Measurements from ENCODE around the gene KDM3B. TPM values are rescaled to one million over a fixed set of nuclear protein-coding genes. Genes with fewer than 3 reads are reported as not detected.

KDM3B gene, protein sequence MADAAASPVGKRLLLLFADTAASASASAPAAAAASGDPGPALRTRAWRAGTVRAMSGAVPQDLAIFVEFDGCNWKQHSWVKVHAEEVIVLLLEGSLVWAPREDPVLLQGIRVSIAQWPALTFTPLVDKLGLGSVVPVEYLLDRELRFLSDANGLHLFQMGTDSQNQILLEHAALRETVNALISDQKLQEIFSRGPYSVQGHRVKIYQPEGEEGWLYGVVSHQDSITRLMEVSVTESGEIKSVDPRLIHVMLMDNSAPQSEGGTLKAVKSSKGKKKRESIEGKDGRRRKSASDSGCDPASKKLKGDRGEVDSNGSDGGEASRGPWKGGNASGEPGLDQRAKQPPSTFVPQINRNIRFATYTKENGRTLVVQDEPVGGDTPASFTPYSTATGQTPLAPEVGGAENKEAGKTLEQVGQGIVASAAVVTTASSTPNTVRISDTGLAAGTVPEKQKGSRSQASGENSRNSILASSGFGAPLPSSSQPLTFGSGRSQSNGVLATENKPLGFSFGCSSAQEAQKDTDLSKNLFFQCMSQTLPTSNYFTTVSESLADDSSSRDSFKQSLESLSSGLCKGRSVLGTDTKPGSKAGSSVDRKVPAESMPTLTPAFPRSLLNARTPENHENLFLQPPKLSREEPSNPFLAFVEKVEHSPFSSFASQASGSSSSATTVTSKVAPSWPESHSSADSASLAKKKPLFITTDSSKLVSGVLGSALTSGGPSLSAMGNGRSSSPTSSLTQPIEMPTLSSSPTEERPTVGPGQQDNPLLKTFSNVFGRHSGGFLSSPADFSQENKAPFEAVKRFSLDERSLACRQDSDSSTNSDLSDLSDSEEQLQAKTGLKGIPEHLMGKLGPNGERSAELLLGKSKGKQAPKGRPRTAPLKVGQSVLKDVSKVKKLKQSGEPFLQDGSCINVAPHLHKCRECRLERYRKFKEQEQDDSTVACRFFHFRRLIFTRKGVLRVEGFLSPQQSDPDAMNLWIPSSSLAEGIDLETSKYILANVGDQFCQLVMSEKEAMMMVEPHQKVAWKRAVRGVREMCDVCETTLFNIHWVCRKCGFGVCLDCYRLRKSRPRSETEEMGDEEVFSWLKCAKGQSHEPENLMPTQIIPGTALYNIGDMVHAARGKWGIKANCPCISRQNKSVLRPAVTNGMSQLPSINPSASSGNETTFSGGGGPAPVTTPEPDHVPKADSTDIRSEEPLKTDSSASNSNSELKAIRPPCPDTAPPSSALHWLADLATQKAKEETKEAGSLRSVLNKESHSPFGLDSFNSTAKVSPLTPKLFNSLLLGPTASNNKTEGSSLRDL (N-terminal part only)
- total RNA-seq, result 39.6 and 45.8 TPM in 2 replicates

DNA sequence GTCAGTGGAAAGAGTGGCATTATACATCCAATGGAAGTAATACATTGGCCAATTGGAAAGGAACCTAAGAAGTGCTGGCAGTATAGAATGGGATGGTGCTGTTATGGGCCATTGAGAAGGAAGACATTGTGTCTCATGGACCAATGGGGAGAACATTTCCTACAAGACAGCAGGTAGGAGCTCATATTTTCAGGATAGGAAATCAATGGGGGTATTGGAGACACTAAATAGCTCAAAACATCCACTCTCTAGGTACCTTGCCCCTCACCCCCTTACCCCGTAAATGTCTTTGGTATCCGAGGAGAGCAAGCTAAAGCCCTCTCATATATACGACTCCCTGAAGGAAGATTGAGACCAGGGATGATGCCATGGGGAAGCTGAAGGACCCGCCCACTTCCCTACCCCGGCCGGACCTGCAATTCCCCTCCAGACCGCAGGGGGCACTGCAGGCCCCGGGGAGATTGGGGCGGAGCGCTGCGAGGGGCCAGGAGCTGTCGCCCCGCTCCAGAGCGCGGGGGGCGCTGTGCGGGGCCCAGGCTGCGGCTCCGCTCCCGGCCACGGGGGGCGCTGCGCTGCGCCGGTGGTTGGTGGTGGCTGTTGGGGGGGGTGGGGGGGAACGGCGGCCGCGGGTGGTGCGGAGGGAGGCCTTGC is at the start of gene KDM3B:
KDM3B (plus strand) TSS at position 615 of the 651 bp plus-strand sequence. CDS start 111 bp downstream, outside the sequence.

GRCh38 chr5:138331449-138332368 is 20.8 kb upstream of the KDM3B start, which contains the start of gene CDC25C:
Gene CDC25C, minus strand, starts transcription at chr5:138331804. Its CDS starts 624 bp downstream, at chr5:138331180.

GRCh38 chr5:138337685-138338410 is 14.6 kb upstream of the KDM3B start, which contains the start of gene FAM53C:
Gene FAM53C, plus strand, starts transcription at chr5:138338266. Its CDS starts 3,070 bp downstream, at chr5:138341336.

DNA sequence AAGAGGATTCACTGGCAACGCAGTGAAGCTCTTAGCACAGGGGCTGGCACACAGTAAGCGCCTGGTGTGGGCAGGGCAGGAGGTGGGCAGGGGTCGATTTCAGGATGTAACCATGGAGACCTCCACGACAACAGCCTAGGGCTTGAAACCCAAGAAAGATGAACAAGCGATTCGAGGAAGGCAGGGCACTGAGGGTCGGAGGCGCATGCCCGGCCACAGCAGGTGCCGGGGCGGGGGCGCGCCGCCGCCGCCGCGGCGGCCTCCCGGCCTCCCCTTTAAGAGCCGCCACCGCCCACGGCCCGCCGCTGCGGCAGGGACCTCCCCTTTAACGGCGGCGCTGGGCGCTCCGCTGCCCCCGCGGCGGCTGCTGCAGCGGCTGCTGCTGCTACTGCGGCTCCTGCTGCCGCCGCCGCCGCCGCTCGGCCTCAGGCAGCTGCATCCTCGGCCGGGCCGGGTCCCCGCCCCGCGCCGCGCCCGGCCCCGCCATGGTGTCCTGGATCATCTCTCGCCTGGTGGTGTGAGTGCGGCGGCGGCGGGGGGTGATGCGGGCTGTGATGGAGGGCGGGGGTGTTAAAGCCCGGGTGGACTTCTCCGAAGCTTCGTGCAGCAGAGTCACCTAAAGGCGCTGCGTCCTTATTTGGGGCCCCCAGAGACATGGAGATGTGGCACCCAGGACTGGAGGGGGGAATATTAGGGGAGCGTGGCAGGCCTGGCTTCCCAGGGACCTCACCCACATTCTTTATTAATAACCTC is 86.4 kb downstream of the KDM3B start, which contains the start of gene REEP2:
REEP2 (plus strand) TSS at position 334 of the 753 bp plus-strand sequence; CDS start at position 486, 152 bp downstream.

GRCh38 chr5:138465261-138466124 is 113.0 kb downstream of the KDM3B start, which contains the start of gene EGR1:
Gene EGR1, plus strand, starts transcription at chr5:138465479. Its CDS starts 283 bp downstream, at chr5:138465762.

Other genes starting within 250 kb of the KDM3B start
- 4.8 and 5.0 TPM in 2 replicates for gene NME5, start 213.3 kb upstream of the KDM3B start, total RNA-seq
- 38.8 and 46.0 TPM in 2 replicates for gene BRD8, start 174.1 kb upstream of the KDM3B start, total RNA-seq
- 59.3 and 69.1 TPM in 2 replicates for gene KIF20A, start 173.6 kb upstream of the KDM3B start, total RNA-seq
- gene CDC23, start 139.4 kb upstream of the KDM3B start, total RNA-seq, result 18.9 and 21.1 TPM in 2 replicates
- not detected in 2 replicates for gene GFRA3, start 78.1 kb upstream of the KDM3B start, total RNA-seq
- 3.0 and 4.9 TPM in 2 replicates for gene CDC25C, start 20.9 kb upstream of the KDM3B start, total RNA-seq
- 21.4 and 26.5 TPM in 2 replicates for gene FAM53C, start 14.4 kb upstream of the KDM3B start, total RNA-seq
- 6.8 and 10.2 TPM in 2 replicates for gene REEP2, start 86.4 kb downstream of the KDM3B start, total RNA-seq
- 1.3 and 16.2 TPM in 2 replicates for gene EGR1, start 112.8 kb downstream of the KDM3B start, total RNA-seq
- gene ETF1, start 190.6 kb downstream of the KDM3B start, total RNA-seq, result 99.9 and 119 TPM in 2 replicates
- gene HSPA9, start 222.7 kb downstream of the KDM3B start, total RNA-seq, result 206 and 240 TPM in 2 replicates